Glomerular endothelial cell (primary cell): ENCODE data around the gene ACP5. TPM values are rescaled to one million over a fixed set of nuclear protein-coding genes. Genes with fewer than 3 reads are reported as not detected.

Experiments
- DNase-seq: peaks from one replicate; pipeline ENCODE4 v3.0.0-alpha.2; 2011; ENCODE audit warnings: low read depth, low spot score; ENCODE audit errors: extremely low read depth
- total RNA-seq: library from RNA; depleted of rRNA; stranded (reverse); fragments of >200 nt; gene quantifications from 2 replicates; pipeline ENCODE4 v1.2.3, GENCODE V29; 2015

ACP5 gene
- total RNA-seq, 1 donor from 2014 or later = 1.6 TPM

- DNase-seq = no peak
These were observed 27.2 kb downstream of the ACP5 start for GRCh38 chr19:11550265-11550664.

GRCh38 chr19:11549386-11549953 is 28.0 kb downstream of the ACP5 start:
- no peak for DNase-seq

GRCh38 chr19:11547929-11548700 is 29.3 kb downstream of the ACP5 start:
- DNase-seq = no peak

- no peak for DNase-seq
These were observed 36.2 kb downstream of the ACP5 start for GRCh38 chr19:11541238-11541637.

GRCh38 chr19:11540645-11541044 is 36.8 kb downstream of the ACP5 start:
- no peak for DNase-seq

GRCh38 chr19:11539495-11540365 is 37.7 kb downstream of the ACP5 start:
- no peak for DNase-seq

GRCh38 chr19:11538232-11539036 is 39.0 kb downstream of the ACP5 start, which contains the start of gene CNN1:
Gene CNN1, plus strand, starts transcription at chr19:11538851. Its CDS starts 77 bp downstream, at chr19:11538928.
- DNase-seq = no peak

GRCh38 chr19:11535792-11536595 is 41.5 kb downstream of the ACP5 start:
- DNase-seq = no peak

- DNase-seq = no peak
These were observed 42.5 kb downstream of the ACP5 start for GRCh38 chr19:11534948-11535347.

- no peak for DNase-seq
These were observed 42.9 kb downstream of the ACP5 start for GRCh38 chr19:11534538-11534937.

GRCh38 chr19:11530432-11530831 is 47.0 kb downstream of the ACP5 start:
- no peak for DNase-seq

- DNase-seq = peak; percentile 87
These were observed 48.7 kb downstream of the ACP5 start, which contains the start of gene ECSIT for GRCh38 chr19:11528551-11529341. Gene ECSIT, minus strand, starts transcription at chr19:11529134. Its CDS starts 9,964 bp downstream, at chr19:11519170.

Other genes starting within 250 kb of the ACP5 start
- 53.6 and 56.6 TPM in 2 replicates for gene RAB3D, start 238.0 kb downstream of the ACP5 start, total RNA-seq
- 142 and 244 TPM in 2 replicates for gene TMEM205, start 231.4 kb downstream of the ACP5 start, total RNA-seq
- gene CCDC159, start 231.1 kb downstream of the ACP5 start, total RNA-seq = 21.0 and 31.7 TPM in 2 replicates
- gene PLPPR2, start 222.2 kb downstream of the ACP5 start, total RNA-seq = 39.3 and 47.7 TPM in 2 replicates
- gene SWSAP1, start 203.0 kb downstream of the ACP5 start, total RNA-seq = 1.1 and 4.1 TPM in 2 replicates
- 17.7 and 32.7 TPM in 2 replicates for gene EPOR, start 193.3 kb downstream of the ACP5 start, total RNA-seq
- gene RGL3, start 158.3 kb downstream of the ACP5 start, total RNA-seq = not detected in 2 replicates
- gene ODAD3, start 142.5 kb downstream of the ACP5 start, total RNA-seq = 0.06 and 1.4 TPM in 2 replicates
- gene PRKCSH, start 142.0 kb downstream of the ACP5 start, total RNA-seq = 281 and 288 TPM in 2 replicates
- not detected in 2 replicates for gene ELAVL3, start 96.6 kb downstream of the ACP5 start, total RNA-seq
- 5.0 and 9.6 TPM in 2 replicates for gene ZNF653, start 71.8 kb downstream of the ACP5 start, total RNA-seq
- 24.9 and 25.3 TPM in 2 replicates for gene ECSIT, start 48.5 kb downstream of the ACP5 start, total RNA-seq
- 11.7 and 13.4 TPM in 2 replicates for gene CNN1, start 38.8 kb downstream of the ACP5 start, total RNA-seq
- gene ELOF1, start 18.4 kb downstream of the ACP5 start, total RNA-seq = 33.8 and 46.7 TPM in 2 replicates
- 10.2 and 10.4 TPM in 2 replicates for gene ZNF627, start 19.8 kb upstream of the ACP5 start, total RNA-seq
- gene ZNF823, start 161.3 kb upstream of the ACP5 start, total RNA-seq = 3.4 and 5.9 TPM in 2 replicates
- gene ZNF441, start 189.4 kb upstream of the ACP5 start, total RNA-seq = 3.2 and 3.9 TPM in 2 replicates
- 1.2 and 3.1 TPM in 2 replicates for gene ZNF491, start 220.9 kb upstream of the ACP5 start, total RNA-seq
- gene ZNF440, start 236.6 kb upstream of the ACP5 start, total RNA-seq = 5.3 and 7.8 TPM in 2 replicates